GM15510 (cell line): ENCODE data around the gene EPHB6.

Experiments used
- POLR2A ChIP-seq: IDR thresholded peaks from 3 replicates; pipeline ENCODE4 v1.6.1; 2011; ENCODE audit warnings: borderline replicate concordance; ENCODE audit not compliant: insufficient read length; ENCODE audit errors: extremely low read depth

EPHB6 gene

DNA sequence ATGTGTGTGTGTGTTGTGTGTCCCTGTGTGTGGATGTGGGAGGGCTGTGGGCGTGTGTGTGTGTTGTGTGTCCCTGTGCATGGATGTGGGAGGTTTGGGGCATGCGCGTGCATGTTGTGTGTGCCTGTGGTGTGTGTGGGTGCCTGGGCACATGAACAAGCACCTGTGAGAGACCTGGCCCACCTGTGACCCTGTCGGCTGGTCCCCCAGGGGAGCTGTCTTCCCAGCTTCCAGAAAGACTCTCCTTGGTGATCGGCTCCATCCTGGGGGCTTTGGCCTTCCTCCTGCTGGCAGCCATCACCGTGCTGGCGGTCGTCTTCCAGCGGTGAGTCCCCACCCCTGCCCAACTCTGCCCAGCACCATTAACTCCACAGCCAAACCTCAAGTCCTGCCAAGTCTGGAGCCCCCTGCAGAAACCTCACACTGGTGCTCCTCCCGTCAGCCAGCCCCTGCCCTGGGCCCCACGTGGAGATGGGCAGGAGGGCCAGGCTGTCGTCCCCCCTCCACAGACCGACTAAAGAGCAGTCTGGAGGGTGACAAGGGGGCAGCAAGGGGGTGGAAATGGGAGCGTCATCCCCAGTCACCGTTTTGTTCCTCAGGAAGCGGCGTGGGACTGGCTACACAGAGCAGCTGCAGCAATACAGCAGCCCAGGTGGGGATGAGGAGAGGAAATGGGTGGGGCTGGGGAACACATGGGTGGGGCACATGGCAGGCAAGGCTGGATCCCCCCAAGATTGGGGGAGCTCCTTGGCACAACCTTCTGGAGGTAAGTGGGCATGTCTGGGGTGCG lies 12.7 kb downstream of the EPHB6 start:
- no peak for TF ChIP-seq POLR2A

DNA sequence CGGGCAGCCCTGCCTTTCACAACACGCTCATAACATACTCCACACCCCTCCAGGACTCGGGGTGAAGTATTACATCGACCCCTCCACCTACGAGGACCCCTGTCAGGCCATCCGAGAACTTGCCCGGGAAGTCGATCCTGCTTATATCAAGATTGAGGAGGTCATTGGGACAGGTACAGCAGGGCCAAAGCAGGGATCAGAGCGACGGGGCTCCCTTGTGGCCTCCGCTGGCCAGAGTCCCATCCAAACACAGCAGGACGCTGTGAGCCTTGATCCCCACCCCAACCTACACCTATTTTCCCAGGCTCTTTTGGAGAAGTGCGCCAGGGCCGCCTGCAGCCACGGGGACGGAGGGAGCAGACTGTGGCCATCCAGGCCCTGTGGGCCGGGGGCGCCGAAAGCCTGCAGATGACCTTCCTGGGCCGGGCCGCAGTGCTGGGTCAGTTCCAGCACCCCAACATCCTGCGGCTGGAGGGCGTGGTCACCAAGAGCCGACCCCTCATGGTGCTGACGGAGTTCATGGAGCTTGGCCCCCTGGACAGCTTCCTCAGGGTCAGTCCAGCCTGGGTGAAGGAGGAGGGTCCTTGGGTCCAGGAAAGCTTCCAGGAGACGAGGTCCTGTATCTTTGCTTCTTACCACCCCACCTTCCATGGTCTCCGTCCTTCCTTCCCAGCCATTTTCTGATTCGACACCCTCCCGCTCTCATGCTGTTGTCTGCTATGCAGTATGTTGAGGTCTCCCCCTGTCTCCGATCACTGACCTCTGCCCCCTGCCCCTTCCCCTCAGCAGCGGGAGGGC lies 13.5 kb downstream of the EPHB6 start:
- TF ChIP-seq POLR2A: no peak

DNA sequence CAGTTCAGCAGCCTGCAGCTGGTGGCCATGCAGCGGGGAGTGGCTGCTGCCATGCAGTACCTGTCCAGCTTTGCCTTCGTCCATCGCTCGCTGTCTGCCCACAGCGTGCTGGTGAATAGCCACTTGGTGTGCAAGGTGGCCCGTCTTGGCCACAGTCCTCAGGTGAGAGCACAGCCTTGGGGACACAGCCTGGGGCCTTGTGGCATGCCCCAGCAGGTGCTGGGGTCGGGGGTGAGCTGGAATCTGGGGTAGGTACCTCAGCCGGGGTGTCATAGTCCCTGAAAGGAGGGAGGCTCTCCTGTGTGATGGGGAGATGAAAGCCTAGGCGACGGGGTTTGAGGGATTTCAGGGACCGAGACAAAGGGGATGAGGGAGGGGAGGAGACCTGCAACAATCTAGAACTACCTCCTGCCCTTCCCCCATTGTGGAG lies 14.1 kb downstream of the EPHB6 start:
- TF ChIP-seq POLR2A: no peak

DNA sequence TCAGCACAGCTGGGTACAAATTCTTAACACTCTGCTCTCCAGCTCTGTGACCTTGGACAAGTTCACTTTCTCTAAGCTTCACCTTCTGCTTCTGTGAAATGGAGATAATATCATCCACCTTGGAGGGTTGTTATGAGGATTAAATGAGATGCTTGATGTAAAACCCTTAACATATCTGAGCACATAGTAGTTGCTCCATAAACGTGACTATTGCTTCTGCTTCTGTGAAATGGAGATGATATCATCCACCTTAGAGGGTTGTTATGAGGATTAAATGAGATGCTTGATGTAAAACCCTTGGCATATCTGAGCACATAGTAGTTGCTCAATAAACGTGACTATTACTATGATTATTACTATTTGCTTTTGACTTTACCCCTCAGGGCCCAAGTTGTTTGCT lies 14.6 kb downstream of the EPHB6 start:
- TF ChIP-seq POLR2A: no peak

DNA sequence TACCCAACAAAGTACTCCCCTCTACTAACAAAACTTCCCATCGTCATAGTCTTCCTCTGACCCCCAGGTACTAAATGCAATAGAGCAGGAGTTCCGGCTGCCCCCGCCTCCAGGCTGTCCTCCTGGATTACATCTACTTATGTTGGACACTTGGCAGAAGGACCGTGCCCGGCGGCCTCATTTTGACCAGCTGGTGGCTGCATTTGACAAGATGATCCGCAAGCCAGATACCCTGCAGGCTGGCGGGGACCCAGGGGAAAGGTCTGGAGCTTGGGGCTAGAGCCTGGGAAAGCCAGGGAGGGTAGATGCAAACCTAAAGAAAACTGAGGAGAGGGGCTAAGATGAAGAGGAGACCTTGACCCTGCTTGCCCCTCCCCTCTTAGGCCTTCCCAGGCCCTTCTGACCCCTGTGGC lies 15.3 kb downstream of the EPHB6 start:
- TF ChIP-seq POLR2A: no peak

DNA sequence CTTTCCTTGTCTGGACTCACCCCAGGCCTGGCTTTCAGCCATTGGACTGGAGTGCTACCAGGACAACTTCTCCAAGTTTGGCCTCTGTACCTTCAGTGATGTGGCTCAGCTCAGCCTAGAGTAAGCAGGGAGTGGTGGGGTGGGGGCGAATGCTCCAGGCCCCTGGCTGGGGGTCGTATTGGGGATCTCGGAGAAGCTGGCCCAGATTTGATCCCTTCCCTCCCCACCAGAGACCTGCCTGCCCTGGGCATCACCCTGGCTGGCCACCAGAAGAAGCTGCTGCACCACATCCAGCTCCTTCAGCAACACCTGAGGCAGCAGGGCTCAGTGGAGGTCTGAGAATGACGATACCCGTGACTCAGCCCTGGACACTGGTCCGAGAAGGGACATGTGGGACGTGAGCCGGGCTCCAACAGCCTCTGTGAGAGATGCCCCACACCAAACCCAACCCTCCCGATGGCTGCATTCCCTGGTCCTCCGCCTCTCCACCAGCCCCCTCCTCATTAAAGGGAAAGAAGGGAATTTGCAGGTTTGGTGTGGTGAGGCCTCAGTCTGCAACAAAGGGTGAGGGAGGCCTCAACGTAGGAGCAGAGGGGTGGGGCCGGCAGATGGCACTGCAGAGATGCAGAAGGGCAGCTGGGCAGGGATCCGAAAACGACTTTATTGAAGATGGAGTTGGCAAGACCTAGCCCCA lies 15.8 kb downstream of the EPHB6 start:
- no peak for TF ChIP-seq POLR2A

DNA sequence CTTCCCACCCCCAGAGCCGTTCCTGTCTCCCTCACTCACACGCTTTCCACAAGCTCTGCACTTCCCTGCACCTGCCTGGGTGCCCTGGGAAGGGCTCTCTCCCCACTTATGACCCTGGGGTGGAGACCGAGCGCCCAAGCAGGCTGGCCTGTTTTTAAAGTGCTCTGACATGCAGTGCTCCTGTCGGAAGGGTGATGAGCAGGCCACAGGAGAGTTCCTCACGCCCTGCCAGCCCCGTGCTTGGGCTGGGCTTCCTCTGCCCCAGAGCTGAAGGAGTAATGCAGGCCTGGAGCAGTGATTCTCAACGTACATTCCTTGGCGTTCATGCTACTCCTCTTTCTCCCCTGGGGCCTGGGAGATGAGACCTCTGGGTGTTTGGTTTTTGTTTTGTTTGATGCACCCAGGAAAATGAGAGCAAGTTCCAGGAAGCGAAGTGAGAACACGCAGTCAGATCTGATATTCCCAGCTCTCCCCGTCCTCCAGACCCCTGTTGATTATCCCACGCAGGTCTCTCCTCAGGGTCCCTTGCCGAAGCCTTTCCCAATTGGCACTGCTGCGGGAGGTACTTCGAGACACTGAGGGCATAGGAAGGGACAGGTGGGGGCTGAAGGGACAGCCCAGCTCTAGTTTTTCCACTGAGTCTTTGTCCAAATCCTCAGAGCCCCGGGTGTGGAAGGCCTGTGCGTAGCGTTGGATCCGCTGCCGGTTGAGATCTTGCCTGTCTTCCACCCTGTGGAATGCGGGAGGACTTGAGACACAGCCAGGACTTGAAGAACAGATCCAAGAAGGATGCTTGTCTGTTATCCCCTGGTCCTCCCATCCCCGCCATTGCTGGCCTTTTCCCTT lies 16.6 kb downstream of the EPHB6 start:
- no peak for TF ChIP-seq POLR2A

DNA sequence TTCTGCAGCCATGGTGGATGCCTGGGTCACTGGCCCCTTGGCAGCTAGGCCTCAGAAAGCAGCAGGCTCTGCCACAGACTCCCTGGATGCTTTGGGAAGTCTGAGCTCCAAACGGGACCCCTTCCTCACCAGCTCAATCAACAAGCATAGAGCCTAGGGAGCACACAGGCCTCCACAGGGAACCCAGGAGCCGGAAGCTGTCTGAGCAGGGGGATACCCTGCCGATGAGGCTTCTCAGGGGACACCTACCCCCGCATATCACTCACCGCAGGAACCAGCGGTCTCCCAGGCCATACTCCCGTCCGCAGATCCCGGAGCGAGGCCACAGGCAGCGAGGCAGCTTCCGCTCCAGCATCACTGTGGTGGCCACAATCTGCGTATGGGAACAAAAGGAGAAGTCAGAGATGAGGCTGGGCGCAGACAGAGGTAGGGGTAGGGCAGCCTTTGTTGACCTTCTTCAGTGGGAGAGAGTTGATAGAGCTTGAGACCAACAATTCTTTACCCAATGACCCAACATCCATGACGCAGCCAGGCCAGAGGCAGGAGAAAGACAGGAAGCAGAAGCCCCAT lies 17.3 kb downstream of the EPHB6 start:
- TF ChIP-seq POLR2A: no peak

DNA sequence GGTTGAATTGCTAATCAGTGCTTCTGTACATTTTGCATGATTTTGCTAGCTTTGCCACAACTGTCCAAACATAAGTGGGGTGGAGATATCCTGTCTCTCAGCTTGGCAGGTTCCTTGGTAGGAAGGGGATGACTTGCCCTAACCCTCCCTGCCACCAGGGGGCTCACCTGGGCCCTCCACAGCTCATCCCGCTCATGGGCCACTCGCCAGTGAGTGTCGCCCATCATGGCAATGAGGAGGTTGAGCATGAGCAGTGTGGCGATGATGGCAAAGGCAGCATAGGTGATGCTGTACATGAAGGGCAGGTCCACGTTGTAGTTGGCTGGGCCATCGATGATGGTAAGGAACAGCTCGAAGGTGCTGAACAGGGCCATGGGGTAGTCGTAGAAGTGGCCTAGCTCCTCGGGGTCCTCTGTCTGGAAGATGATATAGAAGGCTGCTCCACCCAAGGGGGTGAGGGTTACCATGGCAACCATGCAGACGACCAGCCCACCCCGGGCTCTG lies 18.5 kb downstream of the EPHB6 start:
- TF ChIP-seq POLR2A: no peak

DNA sequence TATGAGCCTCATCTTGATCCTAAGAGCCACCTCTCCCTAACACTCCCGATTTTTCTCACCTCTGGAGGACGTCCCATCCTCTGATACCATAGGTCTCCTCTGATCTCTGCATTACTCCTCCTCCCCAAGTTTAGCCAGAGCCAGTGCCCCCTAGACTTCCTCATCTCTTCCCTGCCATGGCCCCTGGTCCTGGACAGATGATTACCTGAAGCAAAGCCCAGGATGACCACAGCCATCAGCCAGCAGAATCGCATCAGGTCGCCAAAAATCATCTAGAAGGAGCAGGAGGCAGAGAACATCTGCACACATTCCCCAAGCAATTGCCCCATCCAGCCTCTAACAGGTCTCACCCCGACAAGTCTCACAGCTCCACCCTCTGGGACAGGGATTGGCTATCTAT lies 19.0 kb downstream of the EPHB6 start:
- no peak for TF ChIP-seq POLR2A

DNA sequence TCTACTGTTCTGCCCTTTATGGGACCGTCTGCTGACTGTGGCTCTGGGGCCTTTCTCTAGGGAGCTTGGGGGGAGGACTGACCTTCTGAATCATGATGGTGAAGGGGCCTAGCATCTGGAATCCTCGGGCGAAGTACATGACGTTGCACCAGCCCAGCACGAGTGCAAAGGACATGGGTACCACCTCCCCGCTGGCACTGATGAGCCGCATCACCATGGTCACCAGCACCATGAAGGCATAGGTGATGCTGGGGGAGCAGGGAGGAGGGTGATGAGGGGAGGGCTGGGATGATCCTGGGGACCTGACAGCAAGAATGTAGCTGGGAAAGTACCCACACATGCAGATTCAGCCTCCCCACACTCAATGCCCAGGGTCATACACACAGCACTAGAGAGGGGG lies 19.5 kb downstream of the EPHB6 start:
- TF ChIP-seq POLR2A: no peak

DNA sequence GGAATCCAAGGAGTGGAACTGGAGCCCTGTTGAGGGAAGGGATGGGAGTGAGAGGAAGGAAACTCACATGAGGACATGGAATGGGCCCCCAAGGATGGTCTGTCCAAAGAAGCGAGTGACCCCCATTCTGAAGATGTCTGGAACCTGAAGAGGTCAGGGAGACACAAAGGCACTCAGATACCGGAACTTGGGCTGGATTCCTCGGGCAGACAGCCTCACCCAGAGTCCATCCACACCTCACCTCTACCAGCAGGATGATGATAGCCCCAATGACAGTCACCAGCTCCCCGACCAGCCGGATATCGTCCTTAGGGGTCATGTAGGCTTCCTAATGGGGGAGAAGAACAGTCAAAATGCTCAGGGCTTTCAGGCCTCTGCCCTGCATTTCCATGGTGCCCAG lies 20.0 kb downstream of the EPHB6 start:
- TF ChIP-seq POLR2A: no peak

DNA sequence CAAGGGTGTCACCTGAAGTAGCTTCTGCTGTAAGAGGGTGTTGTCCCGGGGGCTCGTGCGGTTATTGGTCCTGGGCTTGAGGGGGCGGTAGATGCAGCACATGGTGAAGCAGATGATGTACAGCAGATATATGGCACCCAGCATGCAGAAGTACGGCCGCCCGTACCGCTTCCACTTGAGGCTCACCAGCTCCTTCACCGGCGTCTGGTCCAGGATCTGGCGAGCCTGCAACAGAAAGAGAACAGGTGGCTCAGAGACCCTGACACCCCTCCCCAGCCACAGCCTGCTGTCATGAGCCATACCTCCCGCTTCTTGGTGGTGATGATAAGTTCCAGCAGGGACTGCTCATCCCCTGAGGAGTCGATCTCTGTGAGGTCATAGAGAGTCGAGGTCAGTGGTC lies 20.6 kb downstream of the EPHB6 start:
- no peak for TF ChIP-seq POLR2A
